GM18858 (cell line): ENCODE results near the gene TASP1.
A peak's percentile ranks its signal among the peaks of the same experiment; 100 is the strongest.
"Not testable (repeated sequence)": the region's sequence is repeated elsewhere in the genome, so short reads cannot be mapped to it uniquely, and the experiment has no call there.

Experiments used
- ATAC-seq: cut with Tn5 transposase; IDR thresholded peaks from one replicate; pipeline ENCODE4 v1.9.1; 2021; ENCODE audit not compliant: unreplicated experiment

The TASP1 gene

DNA sequence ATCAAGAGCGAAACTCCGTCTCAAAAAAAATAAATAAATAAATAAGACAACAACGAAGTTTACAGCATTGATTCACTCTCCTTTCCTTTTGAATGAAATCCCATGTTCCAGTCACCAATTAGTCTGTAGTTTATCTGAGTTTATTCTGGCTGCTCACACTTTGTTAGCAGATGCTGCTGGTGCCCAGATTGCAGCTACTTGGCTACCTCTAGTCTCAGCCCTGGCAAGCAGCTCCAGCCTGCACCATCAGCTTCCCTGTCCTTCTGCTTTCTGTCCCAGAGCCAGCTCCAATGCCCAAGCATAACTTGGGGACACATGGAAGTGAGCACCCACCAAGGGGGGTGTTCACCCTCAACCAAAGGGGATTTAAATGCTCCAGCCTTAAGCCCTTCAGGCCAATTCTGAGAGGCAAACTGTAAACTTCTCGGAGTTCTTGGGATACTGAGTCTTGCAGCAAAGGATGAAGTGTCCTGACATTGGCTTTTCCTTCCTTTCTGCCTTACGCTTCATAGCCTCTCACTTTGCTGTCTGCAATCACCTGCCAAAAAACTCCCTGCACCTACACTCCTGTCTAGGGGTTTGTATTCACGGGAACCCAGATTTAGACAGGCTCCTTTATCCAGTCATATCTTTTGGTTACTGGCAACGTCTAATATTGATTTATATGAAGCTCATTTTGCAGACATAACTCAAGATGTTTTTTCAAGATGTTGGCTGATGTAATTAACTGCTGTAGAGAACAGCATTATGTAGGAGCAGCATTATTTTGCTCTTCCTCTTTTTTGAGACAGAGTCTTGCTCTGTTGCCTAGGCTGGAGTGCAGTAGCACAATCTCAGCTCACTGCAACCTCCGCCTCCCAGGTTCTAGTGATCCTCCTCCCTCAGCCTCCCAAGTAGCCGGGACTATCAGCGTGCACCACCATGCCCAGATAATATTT, 9.8 kb upstream of the TASP1 start:
- no peak for ATAC-seq

DNA sequence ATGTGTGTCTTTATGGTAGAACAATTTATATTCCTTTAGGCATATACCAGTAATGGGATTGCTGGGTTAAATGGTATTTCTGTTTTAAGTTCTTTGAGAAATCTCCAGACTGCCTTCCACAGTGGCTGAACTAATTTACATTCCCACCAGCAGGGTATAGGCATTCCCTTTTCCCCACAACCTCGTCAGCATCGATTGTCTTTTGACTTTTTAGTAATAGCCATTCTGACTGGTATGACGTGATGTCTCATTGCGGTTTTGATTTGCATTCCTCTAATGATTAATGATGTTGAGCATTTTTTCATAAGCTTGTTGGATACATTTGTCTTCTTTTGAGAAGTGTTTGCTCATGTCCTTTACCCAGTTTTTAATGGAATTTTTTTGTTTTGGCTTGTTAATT, 5.3 kb upstream of the TASP1 start:
- no peak for ATAC-seq

DNA sequence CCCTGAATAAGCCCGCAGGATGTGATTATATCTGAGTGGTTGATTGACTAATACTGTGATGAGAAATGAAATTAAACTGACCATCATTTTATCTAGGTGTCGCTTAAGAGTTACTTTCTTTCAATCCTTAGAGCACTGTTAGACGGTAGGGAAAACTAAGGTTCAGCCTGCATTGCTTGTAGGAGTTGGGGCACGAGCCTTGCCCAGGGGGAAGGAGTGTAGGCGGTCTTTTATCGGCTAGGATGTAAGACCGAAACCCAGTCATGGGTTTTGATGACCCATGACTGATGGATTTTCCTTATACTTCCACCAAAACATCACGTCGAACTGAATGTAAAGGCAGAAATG, 392 bp upstream of the TASP1 start:
- peak; percentile 11 for ATAC-seq

DNA sequence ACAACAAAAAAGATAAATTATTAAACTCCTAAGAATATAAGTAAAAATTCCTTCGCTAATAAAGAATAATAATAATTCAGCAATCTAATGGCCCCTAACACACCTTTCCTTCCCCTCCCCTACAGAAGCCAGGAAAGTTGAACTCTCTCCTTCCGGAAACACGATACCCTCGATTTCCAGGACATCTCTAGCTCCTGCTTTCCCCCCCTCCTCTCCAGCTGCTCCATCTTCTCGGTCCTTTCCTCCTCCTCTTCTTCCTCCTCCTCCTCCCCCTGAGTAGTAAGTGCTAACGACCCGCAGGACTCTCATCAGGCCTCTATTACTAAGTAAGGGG, 603 bp downstream of the TASP1 start:
- no peak for ATAC-seq

DNA sequence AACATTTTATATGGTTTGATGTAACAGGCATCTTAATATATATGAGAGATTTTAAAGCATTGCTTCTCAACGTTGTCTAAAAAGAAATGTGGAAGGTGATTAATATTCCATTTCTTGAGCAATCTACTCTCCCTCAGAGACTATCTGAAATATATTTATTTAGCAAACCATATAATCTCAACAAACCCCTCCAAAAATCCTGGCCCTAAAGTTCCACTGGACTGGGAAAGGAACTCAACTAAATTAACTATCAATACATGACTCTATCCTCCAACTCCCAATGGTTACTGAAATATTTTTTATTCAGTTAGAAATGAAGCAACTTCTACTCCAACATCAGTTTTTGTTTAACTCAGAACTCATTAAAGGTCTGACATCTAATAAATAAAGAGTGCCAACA, 6.3 kb downstream of the TASP1 start:
- ATAC-seq: no peak

DNA sequence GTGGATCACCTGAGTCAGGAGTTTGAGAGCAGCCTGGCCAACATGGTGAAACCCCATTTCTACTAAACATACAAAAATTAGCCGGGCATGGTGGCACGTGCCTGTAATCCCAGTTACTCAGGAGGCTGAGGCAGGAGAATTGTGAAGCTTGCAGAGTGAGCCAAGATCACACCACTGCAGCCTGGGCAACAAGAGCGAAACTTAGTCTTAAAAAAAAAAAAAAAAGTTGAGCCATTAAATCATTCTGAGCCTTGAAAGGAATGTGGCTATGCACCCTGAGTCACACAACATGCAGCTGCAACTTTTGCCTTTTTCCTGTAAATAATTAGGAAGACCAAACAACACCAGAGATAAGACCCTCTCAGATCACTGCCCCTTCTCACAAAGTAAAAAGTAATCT, 11.2 kb downstream of the TASP1 start:
- not testable (repeated sequence) for ATAC-seq

DNA sequence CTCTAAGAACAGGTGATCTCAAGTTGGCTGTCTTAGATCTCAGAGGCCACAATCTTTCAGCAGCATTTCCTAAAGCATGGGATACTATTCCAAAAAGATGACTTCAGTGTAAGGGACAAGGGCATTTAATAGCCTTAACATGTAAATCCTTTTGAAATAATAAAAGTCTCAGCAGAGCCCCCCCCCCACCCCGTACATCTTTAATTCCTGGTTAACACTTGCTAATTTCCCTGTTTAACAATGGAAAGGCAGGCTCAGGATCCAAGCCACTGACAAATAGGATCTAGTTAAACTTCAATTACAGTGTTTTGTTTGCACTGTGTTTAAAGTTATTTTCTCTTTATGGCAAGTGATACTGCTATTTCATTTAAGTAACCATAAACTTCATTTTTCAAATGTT, 12.0 kb downstream of the TASP1 start:
- no peak for ATAC-seq

DNA sequence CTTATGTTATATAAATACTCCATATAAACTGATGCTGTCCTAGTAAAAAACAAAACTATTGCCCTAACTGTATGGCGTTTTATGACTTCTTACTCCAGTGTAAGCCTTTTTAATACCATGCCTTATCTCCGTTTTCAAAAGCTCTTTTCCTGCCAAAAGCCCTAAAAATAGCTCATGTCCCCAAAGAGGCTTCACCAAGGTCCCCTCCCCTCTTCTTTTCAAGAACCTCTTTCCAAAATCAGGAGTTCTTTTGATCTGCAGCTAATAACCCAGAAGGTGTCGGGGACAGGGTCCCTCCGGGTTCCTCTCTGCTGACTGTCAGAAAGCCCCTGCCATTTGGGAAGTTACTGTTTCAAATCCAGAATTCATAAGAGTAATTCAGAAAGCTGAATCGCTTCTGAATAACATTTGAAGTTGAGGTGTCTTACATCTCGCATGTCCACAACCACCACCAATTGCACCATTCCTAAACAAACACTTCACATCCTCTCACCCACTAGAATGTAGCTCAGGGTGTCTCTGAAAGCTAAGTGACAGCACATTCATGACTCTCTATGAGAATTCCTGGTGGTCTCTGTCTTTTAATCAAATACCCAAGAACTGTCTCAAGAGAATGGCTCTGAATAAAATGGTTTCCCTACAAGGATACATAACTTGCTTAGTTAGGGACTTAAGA, 13.3 kb downstream of the TASP1 start:
- no peak for ATAC-seq

DNA sequence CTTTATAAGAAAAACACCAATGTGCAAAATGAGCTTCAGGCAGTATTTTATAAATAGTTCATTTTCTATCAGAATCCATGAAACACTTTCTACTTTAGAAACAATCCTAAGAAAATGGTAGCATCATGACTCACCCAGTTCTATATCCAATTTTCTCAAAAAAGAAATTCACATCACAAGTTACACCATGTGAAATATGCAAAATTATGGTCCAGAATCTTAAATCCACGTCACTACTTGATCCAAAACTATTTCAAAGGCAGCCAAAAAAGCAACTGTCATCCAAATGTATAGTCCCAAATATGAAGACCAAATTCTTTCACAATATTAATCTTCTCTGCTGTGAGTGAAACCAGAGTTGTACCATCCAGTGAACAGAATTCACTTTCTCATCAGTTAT, 19.3 kb downstream of the TASP1 start:
- not testable (repeated sequence) for ATAC-seq

DNA sequence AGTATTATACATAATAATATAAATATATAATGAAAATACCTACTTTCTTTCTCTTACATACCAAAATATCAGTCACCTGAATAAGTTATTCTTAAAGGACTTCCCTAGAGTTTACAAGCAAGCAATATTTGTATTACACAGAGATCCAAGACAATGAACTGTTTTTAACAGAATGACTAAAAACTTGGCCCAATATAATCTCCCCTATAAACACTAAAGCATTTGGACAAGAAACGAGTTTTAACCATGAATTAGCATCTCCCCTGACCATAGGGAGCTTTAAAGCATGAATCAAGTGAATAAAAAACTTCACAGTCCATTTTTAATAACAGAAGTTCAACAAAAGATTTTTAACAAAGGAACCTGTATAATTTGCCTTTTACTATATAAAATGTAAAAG, 20.3 kb downstream of the TASP1 start:
- not testable (repeated sequence) for ATAC-seq

DNA sequence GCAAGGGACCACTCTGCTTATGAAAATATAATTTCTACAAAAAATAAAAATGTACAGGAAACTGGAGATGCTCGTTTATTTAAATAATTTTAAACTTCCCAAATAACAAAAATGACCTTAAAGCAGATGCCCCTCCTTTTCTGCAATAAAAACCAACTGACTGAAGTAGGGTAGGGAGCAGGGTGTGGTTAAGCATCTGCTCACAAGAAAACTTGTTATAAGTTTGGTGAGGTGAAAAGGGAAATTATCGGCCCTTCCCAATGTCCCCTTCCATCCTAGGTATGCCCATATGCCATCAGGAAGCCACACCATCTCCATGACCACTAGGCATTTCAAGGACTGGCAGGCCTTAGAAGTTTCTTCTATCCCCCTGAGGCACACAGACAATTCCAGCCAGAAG, 21.1 kb downstream of the TASP1 start:
- not testable (repeated sequence) for ATAC-seq

DNA sequence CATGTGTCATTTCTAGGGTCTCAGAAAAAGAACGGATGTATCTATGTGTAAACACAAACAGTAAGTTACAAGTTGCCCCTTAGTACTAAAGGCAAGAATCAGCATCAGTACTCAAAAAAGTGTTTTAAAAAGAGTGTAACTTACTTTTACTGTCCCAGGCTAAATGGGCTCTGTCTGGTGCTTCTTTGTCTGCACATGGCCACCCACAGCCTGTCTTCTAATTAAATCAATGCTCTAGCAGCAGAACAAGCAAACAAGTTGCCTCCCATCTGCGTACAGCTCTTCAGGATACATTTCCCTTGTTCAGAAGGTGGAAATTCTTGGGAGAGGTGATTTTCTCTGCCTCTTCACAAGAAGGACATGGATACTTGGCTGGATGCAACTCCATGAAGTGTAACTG, 22.0 kb downstream of the TASP1 start:
- not testable (repeated sequence) for ATAC-seq

DNA sequence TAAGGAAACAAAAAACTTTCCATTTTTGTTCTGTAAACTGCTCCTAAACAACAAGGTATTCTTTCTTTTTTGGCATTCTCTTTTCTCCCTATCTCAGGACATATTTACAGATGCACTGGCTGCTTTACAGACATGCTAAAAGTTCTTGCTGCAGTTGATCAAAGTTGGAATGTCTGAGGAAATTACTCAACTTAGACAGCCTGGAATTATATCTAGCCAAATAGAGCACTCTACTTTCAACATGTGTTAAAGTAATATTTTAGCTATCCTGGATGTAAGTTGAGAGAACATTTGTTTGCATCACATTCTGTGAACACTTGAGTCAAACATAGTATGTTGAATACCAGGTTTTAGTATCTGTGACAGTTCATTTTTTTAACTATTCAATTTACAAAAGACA, 24.8 kb downstream of the TASP1 start:
- no peak for ATAC-seq

DNA sequence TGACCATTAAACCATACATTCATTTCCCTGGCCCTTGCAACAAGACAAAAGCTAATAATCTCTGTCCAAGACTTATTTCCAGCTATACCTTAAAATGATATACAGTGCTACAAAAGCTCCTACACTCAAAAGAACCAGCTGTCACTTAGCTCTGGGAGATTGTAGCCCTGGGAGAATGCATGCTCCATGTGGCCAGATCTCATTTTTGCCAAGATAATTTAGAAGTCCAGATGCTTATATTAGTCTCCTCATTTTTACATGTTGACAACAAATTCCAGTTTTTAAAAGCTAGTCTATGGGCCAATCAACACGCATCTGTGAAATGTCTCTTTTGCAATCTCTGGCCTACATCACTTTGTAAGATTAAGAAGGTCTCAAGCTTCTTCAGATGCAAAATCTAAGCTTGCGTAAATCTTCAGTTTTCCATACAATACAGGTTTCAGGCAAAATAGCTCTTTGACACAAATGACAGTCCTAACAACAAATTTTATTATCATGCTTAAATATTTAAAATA, 27.1 kb downstream of the TASP1 start:
- ATAC-seq: no peak

DNA sequence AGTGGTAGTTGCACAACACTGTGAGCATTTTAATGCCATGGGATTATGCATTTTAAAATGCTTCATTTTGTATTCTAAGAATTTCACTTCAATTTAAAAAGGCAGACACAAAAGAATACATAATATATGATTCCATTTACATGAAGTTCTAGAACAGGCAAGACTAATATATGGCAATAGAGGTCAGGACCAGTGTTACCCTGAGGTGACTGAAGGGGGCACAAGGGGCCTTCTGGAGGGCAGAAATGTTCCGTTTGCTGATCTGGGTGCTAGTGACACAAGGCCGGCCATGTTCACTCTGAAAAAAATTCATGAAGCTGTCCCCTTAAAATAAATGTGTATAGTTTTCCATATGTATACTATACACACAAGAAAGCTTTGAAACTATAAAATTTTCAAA, 28.5 kb downstream of the TASP1 start:
- ATAC-seq: no peak

DNA sequence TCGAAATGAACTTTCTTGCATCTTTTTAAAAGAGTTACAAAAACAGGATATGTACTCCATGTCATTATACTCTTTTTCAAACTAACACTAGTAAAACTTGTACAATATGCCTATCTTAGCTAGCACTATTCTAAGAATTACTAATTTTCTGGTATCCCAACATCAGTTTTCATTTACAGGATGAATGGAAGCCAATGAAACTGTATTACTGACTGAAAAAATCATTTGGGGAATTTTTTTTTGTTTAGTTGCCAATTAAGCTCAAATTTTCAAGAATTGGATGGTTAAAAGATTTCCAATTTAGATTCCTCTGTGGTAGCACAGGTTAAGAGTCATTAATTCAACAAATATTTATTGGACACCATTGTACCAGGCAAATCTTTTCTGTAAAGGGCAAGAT, 30.7 kb downstream of the TASP1 start:
- ATAC-seq: no peak

DNA sequence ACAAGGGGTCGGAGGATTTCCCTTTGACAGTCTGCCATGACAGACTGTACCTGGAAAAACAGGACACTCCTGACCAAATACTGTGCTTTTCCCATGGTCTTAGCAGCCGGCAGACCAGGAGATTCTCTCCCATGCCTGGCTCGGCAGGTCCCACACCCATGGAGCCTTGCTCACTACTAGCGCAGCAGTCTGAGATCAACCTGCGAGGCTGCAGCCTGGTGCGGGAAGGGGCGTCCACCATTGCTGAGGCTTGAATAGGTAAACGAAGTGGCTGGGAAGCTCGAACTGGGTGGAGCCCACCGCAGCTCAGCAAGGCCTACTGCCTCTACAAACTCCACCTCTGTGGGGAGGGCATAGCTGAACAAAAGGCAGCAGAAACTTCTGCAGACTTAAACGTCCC, 45.3 kb downstream of the TASP1 start:
- not testable (repeated sequence) for ATAC-seq

DNA sequence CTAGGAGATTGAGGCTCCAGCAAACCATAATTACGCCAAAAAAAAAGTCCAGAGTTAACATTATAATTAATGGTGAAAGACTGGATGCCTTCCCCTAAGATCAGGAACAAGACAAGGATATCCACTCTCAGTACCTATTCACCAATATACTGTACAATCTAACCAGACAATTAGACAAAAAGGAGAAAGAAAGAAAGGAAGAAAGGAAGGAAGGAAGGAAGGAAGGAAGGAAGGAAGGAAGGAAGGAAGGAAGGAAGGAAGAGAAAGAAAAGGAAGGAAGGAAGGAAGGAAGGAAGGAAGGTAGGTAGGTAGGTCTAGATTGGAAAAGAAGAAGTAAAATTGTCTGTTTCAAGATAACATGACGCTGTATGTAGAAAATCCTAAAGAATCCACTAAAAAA, 50.7 kb downstream of the TASP1 start:
- ATAC-seq: no peak

DNA sequence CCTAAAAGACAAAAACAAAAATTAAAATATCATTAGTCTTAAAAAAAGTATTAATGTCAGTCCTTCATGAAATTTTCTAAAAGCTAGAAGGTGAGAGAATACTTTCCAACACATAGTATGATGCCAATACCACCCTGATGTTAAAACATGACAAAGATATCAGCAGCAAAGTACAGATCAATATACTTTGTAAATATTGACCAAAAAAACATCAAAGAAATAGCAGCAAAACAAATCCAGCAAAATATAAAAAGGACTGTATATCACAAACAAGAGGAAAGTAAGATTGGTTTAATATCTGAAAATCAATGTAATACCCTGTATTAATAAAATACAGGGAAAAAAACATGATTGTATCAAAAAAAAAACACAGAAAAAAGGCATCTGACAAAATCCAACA, 51.4 kb downstream of the TASP1 start:
- no peak for ATAC-seq

DNA sequence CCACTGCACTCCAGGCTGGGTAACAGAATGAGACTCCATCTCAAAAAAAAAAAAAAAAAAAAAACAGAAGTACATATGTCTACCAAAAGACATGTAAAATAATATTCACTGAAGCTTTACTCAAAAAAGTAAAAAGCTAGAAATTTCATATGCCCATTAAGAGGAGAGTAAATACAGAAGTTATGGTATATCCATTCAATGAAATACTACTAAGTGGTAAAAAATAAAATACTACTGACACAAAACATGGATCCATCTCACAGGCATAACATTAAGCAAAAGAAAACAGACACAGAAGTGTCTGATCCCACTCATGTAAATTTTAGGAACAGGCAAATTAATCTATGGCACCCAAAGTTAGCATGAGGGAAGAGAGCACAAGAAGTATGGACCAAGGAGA, 52.6 kb downstream of the TASP1 start:
- ATAC-seq: no peak

DNA sequence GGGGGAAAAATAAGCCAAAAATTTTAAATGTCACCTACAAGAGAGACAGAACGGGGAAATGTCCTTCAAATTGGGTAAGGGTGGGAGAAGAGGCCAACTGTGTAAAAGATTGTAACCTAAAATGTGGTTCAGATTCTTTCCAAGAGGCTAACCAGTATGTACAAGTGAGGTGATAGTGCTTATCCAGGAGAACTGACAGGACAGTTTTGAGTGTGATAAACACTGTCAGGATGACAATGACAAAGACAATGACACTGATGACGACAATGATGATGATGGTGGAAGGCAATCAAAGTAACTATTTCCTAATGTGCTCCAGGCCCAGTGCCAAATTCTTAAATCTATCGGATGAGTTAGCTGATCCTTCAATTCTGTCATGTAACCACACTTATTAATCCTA, 57.3 kb downstream of the TASP1 start:
- no peak for ATAC-seq

DNA sequence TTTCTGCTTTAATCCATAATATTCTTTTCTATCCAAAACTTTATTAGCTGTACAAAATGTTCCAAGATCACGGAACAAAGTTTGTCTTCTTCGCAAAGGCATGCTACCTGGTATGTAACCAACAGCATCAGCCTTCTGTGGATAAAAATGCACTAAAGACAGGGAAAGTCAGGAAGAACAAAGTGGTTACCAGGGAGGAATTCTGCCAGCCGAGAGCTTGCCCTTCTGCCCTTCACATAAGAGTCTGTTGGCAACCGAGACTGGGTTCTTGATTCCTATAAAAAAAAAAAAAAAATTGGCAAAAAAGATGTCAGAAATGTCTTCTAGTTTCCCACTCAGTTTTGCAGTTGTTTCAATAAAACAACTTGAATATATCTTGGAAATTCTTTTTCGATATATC, 58.0 kb downstream of the TASP1 start:
- ATAC-seq: no peak
